Panc1 (cell line): ENCODE data around the gene CYP27C1. TPM values are rescaled to one million over a fixed set of nuclear protein-coding genes. Genes with fewer than 3 reads are reported as not detected.

ENCODE experiments used
- ATAC-seq: fragments of 200-7000 bp; cut with Tn5 transposase; 2 replicates; pipeline ENCODE4 v1.9.1; 2020; ENCODE audit warnings: mild to moderate bottlenecking, moderate library complexity
- Bru-seq: library from RNA; stranded (reverse); fragments of 400-500 nt; gene quantifications from one replicate; lab custom pipeline; 2021; lab: Mats Ljungman, UMichigan
- BruChase-seq, 2 experiments: library from RNA; stranded (reverse); fragments of 400-500 nt; gene quantifications; one replicate each; lab custom pipeline; 2021; lab: Mats Ljungman, UMichigan
- BruUV-seq: library from RNA; stranded (reverse); fragments of 400-500 nt; replicated peaks from 2 replicates; lab custom pipeline; 2021; lab: Mats Ljungman, UMichigan
- CTCF ChIA-PET: fragments of 300-600 bp; sonication (Branson Sonifier 250); formaldehyde crosslinking; loops from one replicate; lab custom pipeline; 2022; ENCODE audit warnings: antibody characterized with exemption; lab: Charles Lee
- POLR2A ChIA-PET: fragments of 300-600 bp; sonication (Branson Sonifier 250); formaldehyde crosslinking; loops from one replicate; lab custom pipeline; 2022; ENCODE audit warnings: antibody characterized with exemption; lab: Charles Lee
- DNase-seq: peaks from one replicate; pipeline ENCODE4 v3.0.0-alpha.2; 2010; ENCODE audit warnings: low read depth, low spot score
- H3K27ac ChIP-seq: 2 replicates; pipeline ENCODE4 v1.5.1; 2011; ENCODE audit warnings: mild to moderate bottlenecking, low read length, inconsistent platforms
- H3K27me3 ChIP-seq: fragments of 200-500 bp; sonication (Bioruptor generic); 2 replicates; pipeline ENCODE4 v1.6.0; 2014; ENCODE audit warnings: low read length, inconsistent platforms; ENCODE audit not compliant: control insufficient read depth, insufficient read depth
- H3K36me3 ChIP-seq: fragments of 200-500 bp; sonication (Bioruptor generic); 2 replicates; pipeline ENCODE4 v1.5.1; 2014; ENCODE audit warnings: inconsistent platforms, mild to moderate bottlenecking, low read length, moderate library complexity; ENCODE audit not compliant: control insufficient read depth, insufficient read depth
- H3K4me1 ChIP-seq: 2 replicates; pipeline ENCODE4 v1.5.1; 2011; ENCODE audit warnings: inconsistent platforms, mild to moderate bottlenecking, low read length, moderate library complexity; ENCODE audit not compliant: control insufficient read depth, insufficient read depth
- H3K4me3 ChIP-seq, 2 experiments: 2 replicates each; pipeline ENCODE4 v1.5.1; 2011 to 2012; ENCODE audit warnings: low read depth in 2 of 2, low read length in 2 of 2, mild to moderate bottlenecking in 2 of 2, inconsistent platforms in 1 of 2, moderate library complexity in 1 of 2
- H3K9me3 ChIP-seq: fragments of 200-500 bp; sonication (Bioruptor generic); 2 replicates; pipeline ENCODE4 v1.5.1; 2014; ENCODE audit warnings: low read depth, mild to moderate bottlenecking, inconsistent platforms, low read length, moderate library complexity; ENCODE audit not compliant: control insufficient read depth, insufficient read depth
- POLR2AphosphoS5 ChIP-seq: IDR thresholded peaks from 2 replicates; pipeline ENCODE4 v1.6.1; 2012; ENCODE audit warnings: mild to moderate bottlenecking, low read depth, low read length, moderate library complexity
- REST ChIP-seq, 2 experiments: IDR thresholded peaks; 2 replicates each; pipeline ENCODE4 v1.6.1; 2011 to 2012; ENCODE audit warnings: low read depth in 2 of 2, control low read depth in 1 of 2, low read length in 1 of 2, mild to moderate bottlenecking in 1 of 2, moderate library complexity in 1 of 2; ENCODE audit not compliant: insufficient read depth in 1 of 2
- SIN3A ChIP-seq: IDR thresholded peaks from 2 replicates; pipeline ENCODE4 v1.6.1; 2012; ENCODE audit warnings: low read depth, mild to moderate bottlenecking, low read length, moderate library complexity, borderline replicate concordance; ENCODE audit not compliant: insufficient read depth
- TCF7L2 ChIP-seq: IDR thresholded peaks from 2 replicates; pipeline ENCODE4 v1.6.1; 2011; ENCODE audit warnings: mild to moderate bottlenecking, low read depth, low read length, inconsistent platforms
- in situ Hi-C: cut with HindIII; loops from 2 replicates; pipeline ENCODE4 v1.10.0; 2016; ENCODE audit warnings: low sequenced_read_pairs, low pct_unique_long_range_greater_than_20kb
- intact Hi-C: fragments of 100-400 bp; cut with micrococcal nuclease; formaldehyde crosslinking; loops from one replicate; pipeline ENCODE4 v1.10.0; 2022; ENCODE audit not compliant: unreplicated experiment
- long read RNA-seq: library from polyadenylated mRNA; unstranded; transcript quantifications from one replicate; pipeline ENCODE4 v2.0.0, GENCODE V29; 2021; ENCODE audit not compliant: unreplicated experiment
- polyA plus RNA-seq: library from polyadenylated mRNA; unstranded; fragments of >200 nt; gene quantifications from one replicate; pipeline ENCODE4 v1.2.1, GENCODE V29; 2012; ENCODE audit warnings: missing spikeins; ENCODE audit not compliant: insufficient read length
- total RNA-seq: library from RNA; stranded (reverse); gene quantifications from one replicate; pipeline ENCODE4 v1.2.1, GENCODE V29; 2021; ENCODE audit not compliant: unreplicated experiment
- TF ChIP-seq, protein P1 (sequence below): fragments of 450-650 bp; IDR thresholded peaks from 2 replicates; pipeline ENCODE4 v1.5.1; 2017; ENCODE audit warnings: mild to moderate bottlenecking

The CYP27C1 gene
- total RNA-seq: 5.7 TPM
- polyA plus RNA-seq: 3.2 TPM
- Bru-seq, nascent RNA: percentile 66 among the genes with signal in this experiment
- percentile 84 among the genes with signal in this experiment for BruChase-seq, experiment 1, labeled RNA remaining after a 2-hour chase
- percentile 81 among the genes with signal in this experiment for BruChase-seq, experiment 2, labeled RNA remaining after a 6-hour chase
- long read RNA-seq, partial matches to known transcripts: 1 of 32 reads
- long read RNA-seq, other reads (novel, unspliced or antisense): 30 of 32 reads

GRCh38 chr2:127220102-127220767, at the start of gene CYP27C1:
TSS of gene CYP27C1 (minus strand) at chr2:127220299. CDS start at chr2:127220270, 29 bp downstream.
- H3K27ac ChIP-seq: peak within 1 kb of the TSS; percentile 90

DNA sequence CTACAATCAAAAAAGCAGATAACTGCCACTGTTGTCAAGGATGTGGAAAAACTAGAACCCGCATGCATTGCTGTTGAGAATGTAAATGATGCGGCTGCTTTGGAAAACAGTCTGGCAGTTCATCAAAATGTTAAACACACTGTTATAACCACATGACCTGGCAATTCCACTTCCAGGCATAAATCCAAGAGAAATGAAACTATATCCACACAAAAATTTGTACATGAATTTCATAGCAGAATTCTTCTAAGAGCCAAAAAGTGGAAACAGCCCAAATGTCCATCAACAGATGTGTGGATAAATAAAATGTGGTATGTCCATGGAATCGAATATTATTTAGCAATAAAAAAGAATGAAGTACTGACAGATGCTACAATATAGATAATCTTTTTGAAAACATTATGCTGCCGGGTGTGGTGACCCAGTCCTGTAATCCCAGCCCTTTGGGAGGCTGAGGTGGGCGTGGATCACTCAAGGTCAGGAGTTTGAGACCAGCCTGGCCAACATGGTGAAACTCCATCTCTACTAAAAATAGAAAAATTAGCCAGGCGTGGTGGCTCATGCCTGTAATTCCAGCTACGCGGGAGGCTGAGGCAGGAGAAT, 41.8 kb upstream of the CYP27C1 start:
- no peaks in the 10 kb centered on the region for H3K27me3 ChIP-seq
- in situ Hi-C loops (no loop called here), intact Hi-C loops (no loop called here)
- DNase-seq (no peak), ATAC-seq (no peak)
- no TSS peak for BruUV-seq
- POLR2A ChIA-PET: no interaction called here
- no peak overlapping the region for H3K27ac ChIP-seq
- no peak overlapping the region for H3K4me3 ChIP-seq
- no peaks in the 10 kb centered on the region for H3K4me1 ChIP-seq
- CTCF ChIA-PET: no interaction called here
- H3K9me3 ChIP-seq: no peaks in the 10 kb centered on the region
- no peaks in the 10 kb centered on the region for H3K36me3 ChIP-seq
- TF ChIP-seq, protein P1, sequence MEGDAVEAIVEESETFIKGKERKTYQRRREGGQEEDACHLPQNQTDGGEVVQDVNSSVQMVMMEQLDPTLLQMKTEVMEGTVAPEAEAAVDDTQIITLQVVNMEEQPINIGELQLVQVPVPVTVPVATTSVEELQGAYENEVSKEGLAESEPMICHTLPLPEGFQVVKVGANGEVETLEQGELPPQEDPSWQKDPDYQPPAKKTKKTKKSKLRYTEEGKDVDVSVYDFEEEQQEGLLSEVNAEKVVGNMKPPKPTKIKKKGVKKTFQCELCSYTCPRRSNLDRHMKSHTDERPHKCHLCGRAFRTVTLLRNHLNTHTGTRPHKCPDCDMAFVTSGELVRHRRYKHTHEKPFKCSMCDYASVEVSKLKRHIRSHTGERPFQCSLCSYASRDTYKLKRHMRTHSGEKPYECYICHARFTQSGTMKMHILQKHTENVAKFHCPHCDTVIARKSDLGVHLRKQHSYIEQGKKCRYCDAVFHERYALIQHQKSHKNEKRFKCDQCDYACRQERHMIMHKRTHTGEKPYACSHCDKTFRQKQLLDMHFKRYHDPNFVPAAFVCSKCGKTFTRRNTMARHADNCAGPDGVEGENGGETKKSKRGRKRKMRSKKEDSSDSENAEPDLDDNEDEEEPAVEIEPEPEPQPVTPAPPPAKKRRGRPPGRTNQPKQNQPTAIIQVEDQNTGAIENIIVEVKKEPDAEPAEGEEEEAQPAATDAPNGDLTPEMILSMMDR: no peak
- TF ChIP-seq SIN3A: no peak
- TF ChIP-seq TCF7L2: no peak
- TF ChIP-seq REST (IDR thresholded peaks at IDR 0.05; ENCODE audit: insufficient read depth in 1 of 2, low read depth in 2 of 2, low read length in 1 of 2): no peak

More at GRCh38 chr2:127220102-127220767, at the start of gene CYP27C1:
- BruUV-seq: no TSS peak
- Histone ChIP-seq H3K9me3 (peaks cover 6% of the 10 kb centered on the region; the same call in 1 of the 2 replicates), H3K36me3 (no peaks in the 10 kb centered on the region), H3K27me3 (no peaks in the 10 kb centered on the region), H3K4me3 (peak within 1 kb of the TSS; percentile 61 to 74), H3K4me1 (peaks cover 23% of the 10 kb centered on the region)
- ChIA-PET POLR2A (interaction anchor here (0.7 kb wide), 1 partner anchor 532 kb away, joined by 5 read pairs; no protein-coding TSS in a partner anchor), CTCF (no interaction called here)
- in situ Hi-C loops: no loop called here
- intact Hi-C loops: no loop called here
- TF ChIP-seq, protein P1: no peak
- TF ChIP-seq TCF7L2 (no peak), SIN3A (no peak), POLR2AphosphoS5 (no peak), REST (IDR thresholded peaks at IDR 0.05; ENCODE audit: insufficient read depth in 1 of 2, low read depth in 2 of 2, low read length in 1 of 2) (no peak)
- DNase-seq (no peak), ATAC-seq (peak; percentile 26)
